Kidney (tissue), 14 donors: ENCODE measurements around the gene TAF3. TPM values are rescaled to one million over a fixed set of nuclear protein-coding genes. Genes with fewer than 3 reads are reported as not detected.

ENCODE experiments used
- DNase-seq, 5 donors: peaks; one replicate each; pipeline ENCODE4 v3.0.0-alpha.2; 2013 to 2020
- FAIRE-seq: peaks from 2 replicates; lab custom pipeline; 2012; peaks lifted over from hg19 to GRCh38; lab: Jason Lieb, UNC
- H3K27ac ChIP-seq, 2 donors: one replicate each; pipeline ENCODE4 v1.7.0; 2013; ENCODE audit warnings: low read depth in 2 of 2, low read length in 2 of 2, inconsistent platforms in 1 of 2
- H3K27me3 ChIP-seq: one replicate; pipeline ENCODE4 v1.7.1; 2013; ENCODE audit warnings: low read length, inconsistent platforms; ENCODE audit not compliant: control insufficient read depth, insufficient read depth
- H3K36me3 ChIP-seq, 3 donors: one replicate each; pipeline versions ENCODE4 v1.7.0 to v1.7.1; 2013; ENCODE audit warnings: low read length in 3 of 3, control low read depth in 1 of 3, inconsistent platforms in 1 of 3; ENCODE audit not compliant: insufficient read depth in 3 of 3, control insufficient read depth in 2 of 3
- H3K4me1 ChIP-seq, 3 donors: one replicate each; pipeline versions ENCODE4 v1.7.0 to v1.7.1; 2013; ENCODE audit warnings: low read length in 3 of 3, inconsistent platforms in 1 of 3, low read depth in 1 of 3; ENCODE audit not compliant: control insufficient read depth in 2 of 3, insufficient read depth in 2 of 3
- H3K4me3 ChIP-seq, 3 donors: one replicate each; pipeline versions ENCODE4 v1.7.0 to v1.8.1; 2013; ENCODE audit warnings: low read length in 3 of 3, control low read depth in 1 of 3, inconsistent platforms in 1 of 3
- H3K9ac ChIP-seq, 3 donors: one replicate each; pipeline versions ENCODE4 v1.7.0 to v1.7.1; 2013; ENCODE audit warnings: low read length in 3 of 3, control low read depth in 1 of 3, inconsistent platforms in 1 of 3
- H3K9me3 ChIP-seq, 3 donors: one replicate each; pipeline versions ENCODE4 v1.7.0 to v1.7.1; 2013; ENCODE audit warnings: low read length in 3 of 3, control low read depth in 1 of 3, inconsistent platforms in 1 of 3; ENCODE audit not compliant: control insufficient read depth in 2 of 3, insufficient read depth in 1 of 3
- CTCF ChIP-seq: IDR thresholded peaks from 3 replicates; pipeline ENCODE4 v1.5.1; 2012; ENCODE audit warnings: mild to moderate bottlenecking, moderate library complexity, borderline replicate concordance; ENCODE audit not compliant: insufficient read depth; ENCODE audit errors: extremely low read depth
- intact Hi-C: fragments of 100-400 bp; cut with DNase I; formaldehyde crosslinking; loops from one replicate; pipeline ENCODE4 v1.11.1; 2022
- polyA plus RNA-seq: library from polyadenylated mRNA; stranded (reverse); fragments of 350-450 nt; fragmentation: Illumina TruSeq; extraction: RNeasy Lipid Tissue Mini Kit (QIAGEN cat#74804); gene quantifications from one replicate; pipeline ENCODE4 v1.2.3, GENCODE V29; 2014; ENCODE audit warnings: low read depth, low replicate concordance; ENCODE audit not compliant: insufficient read depth
- total RNA-seq: library from RNA; stranded (reverse); fragmentation: NEBNext Ultra II Directional; extraction: Animal tissue kit (Norgen Biotek cat#: 25700); gene quantifications from one replicate; pipeline ENCODE4 v1.2.1, GENCODE V29; 2021
- donor health status: control.
- donor health status: control.
- donor health status: control.
- donor health status: control.
- donor health status: control.
- donor health status: DM: yes; HTN: yes; CAD: no.
- donor health status: Normal renal cell carcinoma (clear cell type).

The TAF3 gene
- total and polyA plus RNA-seq, 2 donors from 2014 or later = 4.0 to 8.7 TPM

GRCh38 chr10:7824251-7824650 lies 5.9 kb downstream of the TAF3 start:
- no peak for DNase-seq
- Histone ChIP-seq H3K9me3 (no peaks in the 10 kb centered on the region), H3K27ac (no peak overlapping the region), H3K9ac (no peak overlapping the region), H3K4me1 (peaks cover 0 to 8% (median 1%) of the 10 kb centered on the region in 3 donors), H3K27me3 (no peaks in the 10 kb centered on the region), H3K36me3 (peaks cover 3 to 8% (median 7%) of the 10 kb centered on the region in 3 donors), H3K4me3 (no peak overlapping the region)
- FAIRE-seq = no peak
- no peak for TF ChIP-seq CTCF
- intact Hi-C loops = no loop called here

GRCh38 chr10:7826971-7827370 lies 8.7 kb downstream of the TAF3 start:
- Histone ChIP-seq H3K9ac (no peak overlapping the region), H3K4me3 (no peak overlapping the region), H3K36me3 (peaks cover 3 to 5% (median 4%) of the 10 kb centered on the region in 3 donors), H3K9me3 (no peaks in the 10 kb centered on the region), H3K4me1 (no peaks in the 10 kb centered on the region), H3K27me3 (no peaks in the 10 kb centered on the region), H3K27ac (no peak overlapping the region)
- DNase-seq (no peak), FAIRE-seq (no peak)
- intact Hi-C loops = no loop called here
- TF ChIP-seq CTCF = no peak

GRCh38 chr10:7829289-7829834 lies 11.1 kb downstream of the TAF3 start:
- intact Hi-C loops = no loop called here
- FAIRE-seq = no peak

More at GRCh38 chr10:7829289-7829834, 11.1 kb downstream of the TAF3 start:
- Histone ChIP-seq H3K4me1 (no peaks in the 10 kb centered on the region), H3K4me3 (no peak overlapping the region), H3K27me3 (no peaks in the 10 kb centered on the region), H3K36me3 (peaks cover 2 to 3% (median 3%) of the 10 kb centered on the region in 3 donors), H3K9ac (no peak overlapping the region), H3K27ac (no peak overlapping the region), H3K9me3 (no peaks in the 10 kb centered on the region)
- no peak for DNase-seq
- no peak for TF ChIP-seq CTCF
